HG03064 (cell line): ENCODE data around the gene UCKL1.

Experiments
- ATAC-seq: cut with Tn5 transposase; IDR thresholded peaks from one replicate; pipeline ENCODE4 v1.9.1; 2021; ENCODE audit warnings: low read depth; ENCODE audit not compliant: unreplicated experiment

The UCKL1 gene

GRCh38 chr20:63894358-63895201, 61.6 kb downstream of the UCKL1 start, which contains the start of gene DNAJC5:
Gene DNAJC5 (plus strand): TSS chr20:63895126. CDS start chr20:63928346, 33,220 bp downstream.
- ATAC-seq, result peak; percentile 70

GRCh38 chr20:63893999-63894357, 62.2 kb downstream of the UCKL1 start:
- ATAC-seq, result no peak

GRCh38 chr20:63892402-63892801, 63.8 kb downstream of the UCKL1 start:
- no peak for ATAC-seq

- no peak for ATAC-seq
Observed at GRCh38 chr20:63891061-63892002, 64.9 kb downstream of the UCKL1 start.

- no peak for ATAC-seq
Observed at GRCh38 chr20:63890616-63891015, 65.6 kb downstream of the UCKL1 start.

GRCh38 chr20:63890201-63890576, 66.0 kb downstream of the UCKL1 start:
- ATAC-seq, result no peak
